ENCODE results near the gene FOXP3. TPM values are rescaled to one million over a fixed set of nuclear protein-coding genes. Genes with fewer than 3 reads are reported as not detected.

FOXP3 gene
- total RNA-seq, result 0.37 TPM in 1 of 2 replicates, not detected in the other

GRCh38 chrX:49264460-49264859 is at the start of gene FOXP3:
Gene FOXP3 (minus strand): TSS chrX:49264710. CDS start chrX:49258505, 6,205 bp downstream.

GRCh38 chrX:49303346-49303745 is 38.8 kb upstream of the FOXP3 start, which contains the start of gene GAGE10:
Gene GAGE10 (plus strand): TSS chrX:49303646. CDS start chrX:49304860, 1,214 bp downstream.

GRCh38 chrX:49269767-49270248 is 5.3 kb upstream of the FOXP3 start, which contains the start of gene PPP1R3F:
Gene PPP1R3F (plus strand): TSS chrX:49269793. CDS start chrX:49269870, 77 bp downstream.

GRCh38 chrX:49233176-49233575 is 31.3 kb downstream of the FOXP3 start, which contains the start of gene CACNA1F:
Gene CACNA1F (minus strand): TSS chrX:49233340. CDS start chrX:49233309, 31 bp downstream.

Other genes with a start within 250 kb of the FOXP3 start
- 50.0 and 52.0 TPM in 2 replicates for gene TFE3, start 221.4 kb downstream of the FOXP3 start, total RNA-seq
- 0.37 and 0.39 TPM in 2 replicates for gene CCDC120, start 205.7 kb downstream of the FOXP3 start, total RNA-seq
- gene PRAF2, start 190.7 kb downstream of the FOXP3 start, total RNA-seq, result 13.5 and 15.4 TPM in 2 replicates
- gene WDR45, start 184.8 kb downstream of the FOXP3 start, total RNA-seq, result 52.8 and 62.8 TPM in 2 replicates
- 10.7 and 14.9 TPM in 2 replicates for gene GPKOW, start 141.0 kb downstream of the FOXP3 start, total RNA-seq
- 0.73 and 0.98 TPM in 2 replicates for gene MAGIX, start 102.0 kb downstream of the FOXP3 start, total RNA-seq
- 49.5 and 73.1 TPM in 2 replicates for gene PLP2, start 92.8 kb downstream of the FOXP3 start, total RNA-seq
- 7.0 and 7.6 TPM in 2 replicates for gene PRICKLE3, start 78.3 kb downstream of the FOXP3 start, total RNA-seq
- 0.20 and 0.37 TPM in 2 replicates for gene SYP, start 64.5 kb downstream of the FOXP3 start, total RNA-seq
- not detected in 2 replicates for gene CACNA1F, start 31.4 kb downstream of the FOXP3 start, total RNA-seq
- gene CCDC22, start 29.2 kb downstream of the FOXP3 start, total RNA-seq, result 13.6 and 17.8 TPM in 2 replicates
- gene PPP1R3F, start 5.1 kb upstream of the FOXP3 start, total RNA-seq, result 1.6 and 1.8 TPM in 2 replicates
- not detected in 2 replicates for gene GAGE10, start 38.9 kb upstream of the FOXP3 start, total RNA-seq
- not detected in 2 replicates for gene GAGE12J, start 57.3 kb upstream of the FOXP3 start, total RNA-seq
- not detected in 2 replicates for gene GAGE13, start 66.9 kb upstream of the FOXP3 start, total RNA-seq